HepG2 (cell line): ENCODE data around the gene GALNT15. TPM values are rescaled to one million over a fixed set of nuclear protein-coding genes. Genes with fewer than 3 reads are reported as not detected.

Source experiments
- AGO1 ChIP-seq: fragments of 200-400 bp; formaldehyde crosslinking; IDR thresholded peaks from 2 replicates; pipeline ENCODE4 v1.6.1; 2017; ENCODE audit warnings: mild to moderate bottlenecking, low read depth, low read length, moderate library complexity; ENCODE audit not compliant: poor library complexity, severe bottlenecking
- ARID3A ChIP-seq: IDR thresholded peaks from 2 replicates; pipeline ENCODE4 v1.6.1; 2012; ENCODE audit warnings: low read depth, low read length, improper control_type of control experiment
- CCAR2 ChIP-seq: fragments of 200-400 bp; formaldehyde crosslinking; optimal IDR thresholded peaks from 2 replicates; pipeline ENCODE3; 2018; ENCODE audit warnings: low read depth, mild to moderate bottlenecking, low read length, moderate library complexity
- DMAP1 ChIP-seq: IDR thresholded peaks from 2 replicates; pipeline ENCODE4 v1.6.1; 2016
- DRAP1 ChIP-seq: IDR thresholded peaks from 2 replicates; pipeline ENCODE4 v1.6.1; 2016; ENCODE audit warnings: missing genetic modification reagents, missing compliant biosample characterization
- ELK4 ChIP-seq: sonication (generic); formaldehyde crosslinking; IDR thresholded peaks from 2 replicates; pipeline ENCODE4 v1.9.0; 2021; ENCODE audit warnings: missing genetic modification reagents, borderline replicate concordance
- HDAC6 ChIP-seq: fragments of 200-600 bp; sonication (generic); IDR thresholded peaks from 2 replicates; pipeline ENCODE4 v1.7.0; 2017; ENCODE audit warnings: mild to moderate bottlenecking, antibody characterized with exemption, low read length, low read depth
- HNF4A ChIP-seq: sonication (generic); formaldehyde crosslinking; IDR thresholded peaks from 2 replicates; pipeline ENCODE4 v1.4.0; 2020; ENCODE audit warnings: missing genetic modification reagents
- KDM4B ChIP-seq: sonication (generic); formaldehyde crosslinking; IDR thresholded peaks from 2 replicates; pipeline ENCODE4 v1.4.0; 2020; ENCODE audit warnings: missing genetic modification reagents
- POLR2AphosphoS5 ChIP-seq: IDR thresholded peaks from 2 replicates; pipeline ENCODE4 v1.6.1; 2012; ENCODE audit warnings: low read depth, low read length
- RORA ChIP-seq: sonication (generic); formaldehyde crosslinking; IDR thresholded peaks from 2 replicates; pipeline ENCODE4 v1.5.0; 2020; ENCODE audit warnings: mild to moderate bottlenecking, missing genetic modification reagents, moderate library complexity
- SATB2 ChIP-seq: sonication (generic); formaldehyde crosslinking; IDR thresholded peaks from 2 replicates; pipeline ENCODE4 v1.5.0; 2020; ENCODE audit warnings: missing genetic modification reagents
- ZBTB7A ChIP-seq: sonication (generic); formaldehyde crosslinking; IDR thresholded peaks from 2 replicates; pipeline ENCODE4 v1.8.0; 2022; ENCODE audit warnings: mild to moderate bottlenecking, missing genetic modification reagents
- ZFP90 ChIP-seq: sonication (generic); formaldehyde crosslinking; IDR thresholded peaks from 2 replicates; pipeline ENCODE4 v1.8.0; 2022; ENCODE audit warnings: missing genetic modification reagents, mild to moderate bottlenecking, inconsistent platforms, borderline replicate concordance
- ZNF232 ChIP-seq: sonication (generic); formaldehyde crosslinking; IDR thresholded peaks from 2 replicates; pipeline ENCODE4 v1.4.0; 2020; ENCODE audit warnings: missing genetic modification reagents, borderline replicate concordance
- ZNF687 ChIP-seq: sonication (generic); formaldehyde crosslinking; IDR thresholded peaks from 2 replicates; pipeline ENCODE4 v1.5.1; 2020; ENCODE audit warnings: mild to moderate bottlenecking, missing genetic modification reagents, moderate library complexity
- ZNF703 ChIP-seq: sonication (generic); formaldehyde crosslinking; IDR thresholded peaks from 2 replicates; pipeline ENCODE4 v1.5.1; 2020; ENCODE audit warnings: missing genetic modification reagents, mild to moderate bottlenecking, moderate library complexity, borderline replicate concordance
- ZNF704 ChIP-seq: sonication (generic); formaldehyde crosslinking; IDR thresholded peaks from 2 replicates; pipeline ENCODE4 v1.8.1; 2023; ENCODE audit warnings: mild to moderate bottlenecking, inconsistent platforms, moderate library complexity, missing genetic modification reagents, borderline replicate concordance
- polyA plus RNA-seq, 8 experiments: library from polyadenylated mRNA; depleted of rRNA in 3 of 8; stranded (reverse) in 7 of 8; unstranded in 1 of 8; fragments of >200 nt; fragmentation: Illumina TruSeq in 4 of 8; extraction: Trizol in 4 of 8; gene quantifications; 2 replicates each; pipeline versions ENCODE4 v1.2.1 to v1.2.3, GENCODE V29; 2011 to 2016; ENCODE audit warnings: low read depth in 4 of 8, missing spikeins in 1 of 8, mixed read lengths in 1 of 8; ENCODE audit not compliant: insufficient read depth in 1 of 8
- total RNA-seq, 5 experiments: library from RNA; depleted of rRNA; stranded (reverse); fragments of >200 nt; fragmentation: Illumina TruSeq; extraction: Trizol; gene quantifications; 2 replicates each; pipeline ENCODE4 v1.2.3, GENCODE V29; 2016; ENCODE audit warnings: low read depth in 1 of 5

Gene GALNT15
- total and polyA plus RNA-seq, 2 of the 13 experiments (the other 11 are each of a cell fraction or from before 2014, with no cell fraction given) = 0.02 to 0.04 TPM

- TF ChIP-seq AGO1 (peak; percentile 34), ZNF704 (no peak; the same call in 1 of the 2 replicates), ZNF687 (peak; percentile 81), DRAP1 (CRISPR knock-in tag) (no peak; the same call in none of the 2 replicates), ZNF232 (CRISPR knock-in tag) (peak; percentile 18; the same call in 1 of the 2 replicates), ARID3A (no peak), ZBTB7A (CRISPR knock-in tag) (no peak), DMAP1 (CRISPR knock-in tag) (peak; percentile 88), ZNF703 (CRISPR knock-in tag) (no peak), CCAR2 (no peak), RORA (CRISPR knock-in tag) (no peak), ELK4 (CRISPR knock-in tag) (no peak; the same call in 1 of the 2 replicates), POLR2AphosphoS5 (peak; percentile 92), ZFP90 (CRISPR knock-in tag) (peak; percentile 17; the same call in 1 of the 2 replicates), HDAC6 (no peak), HNF4A (CRISPR knock-in tag) (peak; percentile 1; the same call in 1 of the 2 replicates), SATB2 (no peak), KDM4B (CRISPR knock-in tag) (peak; percentile 19; the same call in 1 of the 2 replicates)
These were observed 90.4 kb downstream of the GALNT15 start, which contains the start of the genes DPH3 and OXNAD1 (continued) for GRCh38 chr3:16264708-16265454.
